Measurements from ENCODE around the gene SLX4IP. TPM values are rescaled to one million over a fixed set of nuclear protein-coding genes. Genes with fewer than 3 reads are reported as not detected.

The SLX4IP gene
- total and polyA plus RNA-seq, 2 of the 13 experiments (the other 11 are each of a cell fraction or from before 2014, with no cell fraction given), result 3.6 to 7.3 TPM

GRCh38 chr20:10613911-10614310 lies 178.8 kb downstream of the SLX4IP start:
- BruUV-seq (replicated peaks), result no TSS peak
- no peak overlapping the region for H3K4me2 ChIP-seq (ENCODE audit: low read depth, low read length)
- no peak overlapping the region for H3K4me3 ChIP-seq (replicated peaks in 1 of 3; ENCODE audit: insufficient read depth in 1 of 3, low read depth in 2 of 3, low read length in 3 of 3)
- H3K79me2 ChIP-seq (ENCODE audit: insufficient read depth, low read length), result no peaks in the 10 kb centered on the region
- in situ Hi-C loops (cut with HindIII; ENCODE audit: extremely low pct_ligation_motif_present, low pct_unique_long_range_greater_than_20kb) (no loop called here), intact Hi-C loops (cut with micrococcal nuclease; ENCODE audit: unreplicated experiment) (no loop called here)
- no peak overlapping the region for H3K9ac ChIP-seq (ENCODE audit: insufficient read depth, low read depth, low read length)
- no peak overlapping the region for H3K27ac ChIP-seq (ENCODE audit: extremely low read length, insufficient read depth, low read length)
- DNase-seq (ENCODE audit: low spot score), result no peak
- CTCF ChIA-PET (ENCODE audit: low intra/inter-chr PET ratio, low total read pairs), result no interaction called here
- H3K36me3 ChIP-seq (replicated peaks in 1 of 2; ENCODE audit: control insufficient read depth in 1 of 2, insufficient read depth in 2 of 2, low read length in 2 of 2), result peaks cover 0 to 6% of the 10 kb centered on the region in 2 experiments; a peak in 3 of 5 replicates
- H3K9me3 ChIP-seq (ENCODE audit: low read length), result no peaks in the 10 kb centered on the region
- H3K27me3 ChIP-seq (ENCODE audit: control insufficient read depth in 1 of 2, insufficient read depth in 2 of 2, low read length in 2 of 2), result no peaks in the 10 kb centered on the region
- WGBS (ENCODE audit: low lambda C conversion rate), result 95% methylated on average over 18 of the region's 18 CpGs
- no peak for FAIRE-seq
- H4K20me1 ChIP-seq (ENCODE audit: insufficient read depth, low read length), result no peaks in the 10 kb centered on the region
- POLR2A ChIA-PET, result no interaction called here
- H3K4me1 ChIP-seq (ENCODE audit: insufficient read depth, low read length), result peaks cover 23% of the 10 kb centered on the region
- TF ChIP-seq ZMAT3 (CRISPR knock-in tag; conservative IDR thresholded peaks at IDR 0.05), result no peak
- TF ChIP-seq ZNF572 (CRISPR knock-in tag; IDR thresholded peaks at IDR 0.05), result no peak
- no peak for TF ChIP-seq ZBTB26 (CRISPR knock-in tag; IDR thresholded peaks at IDR 0.05; ENCODE audit: borderline replicate concordance)
- TF ChIP-seq RFX5 (IDR thresholded peaks at IDR 0.05; ENCODE audit: low read depth, low read length), result no peak
- TF ChIP-seq, protein P1, sequence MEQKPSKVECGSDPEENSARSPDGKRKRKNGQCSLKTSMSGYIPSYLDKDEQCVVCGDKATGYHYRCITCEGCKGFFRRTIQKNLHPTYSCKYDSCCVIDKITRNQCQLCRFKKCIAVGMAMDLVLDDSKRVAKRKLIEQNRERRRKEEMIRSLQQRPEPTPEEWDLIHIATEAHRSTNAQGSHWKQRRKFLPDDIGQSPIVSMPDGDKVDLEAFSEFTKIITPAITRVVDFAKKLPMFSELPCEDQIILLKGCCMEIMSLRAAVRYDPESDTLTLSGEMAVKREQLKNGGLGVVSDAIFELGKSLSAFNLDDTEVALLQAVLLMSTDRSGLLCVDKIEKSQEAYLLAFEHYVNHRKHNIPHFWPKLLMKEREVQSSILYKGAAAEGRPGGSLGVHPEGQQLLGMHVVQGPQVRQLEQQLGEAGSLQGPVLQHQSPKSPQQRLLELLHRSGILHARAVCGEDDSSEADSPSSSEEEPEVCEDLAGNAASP (CRISPR knock-in tag; IDR thresholded peaks at IDR 0.05; ENCODE audit: borderline replicate concordance), result no peak
- TF ChIP-seq TCF7 (IDR thresholded peaks at IDR 0.05; ENCODE audit: low read depth), result no peak
- TF ChIP-seq CCDC6 (CRISPR knock-in tag; IDR thresholded peaks at IDR 0.05), result no peak
- TF ChIP-seq, protein P2, sequence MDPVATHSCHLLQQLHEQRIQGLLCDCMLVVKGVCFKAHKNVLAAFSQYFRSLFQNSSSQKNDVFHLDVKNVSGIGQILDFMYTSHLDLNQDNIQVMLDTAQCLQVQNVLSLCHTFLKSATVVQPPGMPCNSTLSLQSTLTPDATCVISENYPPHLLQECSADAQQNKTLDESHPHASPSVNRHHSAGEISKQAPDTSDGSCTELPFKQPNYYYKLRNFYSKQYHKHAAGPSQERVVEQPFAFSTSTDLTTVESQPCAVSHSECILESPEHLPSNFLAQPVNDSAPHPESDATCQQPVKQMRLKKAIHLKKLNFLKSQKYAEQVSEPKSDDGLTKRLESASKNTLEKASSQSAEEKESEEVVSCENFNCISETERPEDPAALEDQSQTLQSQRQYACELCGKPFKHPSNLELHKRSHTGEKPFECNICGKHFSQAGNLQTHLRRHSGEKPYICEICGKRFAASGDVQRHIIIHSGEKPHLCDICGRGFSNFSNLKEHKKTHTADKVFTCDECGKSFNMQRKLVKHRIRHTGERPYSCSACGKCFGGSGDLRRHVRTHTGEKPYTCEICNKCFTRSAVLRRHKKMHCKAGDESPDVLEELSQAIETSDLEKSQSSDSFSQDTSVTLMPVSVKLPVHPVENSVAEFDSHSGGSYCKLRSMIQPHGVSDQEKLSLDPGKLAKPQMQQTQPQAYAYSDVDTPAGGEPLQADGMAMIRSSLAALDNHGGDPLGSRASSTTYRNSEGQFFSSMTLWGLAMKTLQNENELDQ (CRISPR knock-in tag; IDR thresholded peaks at IDR 0.05; ENCODE audit: borderline replicate concordance), result no peak
- no peak for TF ChIP-seq ZNF496 (CRISPR knock-in tag; IDR thresholded peaks at IDR 0.05; ENCODE audit: insufficient replicate concordance)
- TF ChIP-seq ZNF256 (CRISPR knock-in tag; conservative IDR thresholded peaks at IDR 0.05), result no peak
- TF ChIP-seq, protein P3, sequence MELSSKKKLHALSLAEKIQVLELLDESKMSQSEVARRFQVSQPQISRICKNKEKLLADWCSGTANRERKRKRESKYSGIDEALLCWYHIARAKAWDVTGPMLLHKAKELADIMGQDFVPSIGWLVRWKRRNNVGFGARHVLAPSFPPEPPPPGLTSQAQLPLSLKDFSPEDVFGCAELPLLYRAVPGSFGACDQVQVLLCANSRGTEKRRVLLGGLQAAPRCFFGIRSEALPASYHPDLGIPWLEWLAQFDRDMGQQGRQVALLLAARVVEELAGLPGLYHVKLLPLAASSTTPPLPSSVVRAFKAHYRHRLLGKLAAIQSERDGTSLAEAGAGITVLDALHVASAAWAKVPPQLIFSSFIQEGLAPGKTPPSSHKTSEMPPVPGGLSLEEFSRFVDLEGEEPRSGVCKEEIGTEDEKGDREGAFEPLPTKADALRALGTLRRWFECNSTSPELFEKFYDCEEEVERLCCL (CRISPR knock-in tag; IDR thresholded peaks at IDR 0.05; ENCODE audit: borderline replicate concordance), result no peak
- TF ChIP-seq CEBPG (CRISPR knock-in tag; IDR thresholded peaks at IDR 0.05), result no peak
- no peak for TF ChIP-seq ZNF160 (CRISPR knock-in tag; IDR thresholded peaks at IDR 0.05)
- TF ChIP-seq ZNF775 (CRISPR knock-in tag; IDR thresholded peaks at IDR 0.05; ENCODE audit: borderline replicate concordance), result no peak
- H2AFZ ChIP-seq (ENCODE audit: low read length), result no peak overlapping the region
- ATAC-seq, result no peak
